ENCODE results near the gene MICAL3. TPM values are rescaled to one million over a fixed set of nuclear protein-coding genes. Genes with fewer than 3 reads are reported as not detected.

The MICAL3 gene
- polyA plus RNA-seq, 1 of the 3 experiments (the other 2 are of a cell fraction) = 83.1 TPM

DNA sequence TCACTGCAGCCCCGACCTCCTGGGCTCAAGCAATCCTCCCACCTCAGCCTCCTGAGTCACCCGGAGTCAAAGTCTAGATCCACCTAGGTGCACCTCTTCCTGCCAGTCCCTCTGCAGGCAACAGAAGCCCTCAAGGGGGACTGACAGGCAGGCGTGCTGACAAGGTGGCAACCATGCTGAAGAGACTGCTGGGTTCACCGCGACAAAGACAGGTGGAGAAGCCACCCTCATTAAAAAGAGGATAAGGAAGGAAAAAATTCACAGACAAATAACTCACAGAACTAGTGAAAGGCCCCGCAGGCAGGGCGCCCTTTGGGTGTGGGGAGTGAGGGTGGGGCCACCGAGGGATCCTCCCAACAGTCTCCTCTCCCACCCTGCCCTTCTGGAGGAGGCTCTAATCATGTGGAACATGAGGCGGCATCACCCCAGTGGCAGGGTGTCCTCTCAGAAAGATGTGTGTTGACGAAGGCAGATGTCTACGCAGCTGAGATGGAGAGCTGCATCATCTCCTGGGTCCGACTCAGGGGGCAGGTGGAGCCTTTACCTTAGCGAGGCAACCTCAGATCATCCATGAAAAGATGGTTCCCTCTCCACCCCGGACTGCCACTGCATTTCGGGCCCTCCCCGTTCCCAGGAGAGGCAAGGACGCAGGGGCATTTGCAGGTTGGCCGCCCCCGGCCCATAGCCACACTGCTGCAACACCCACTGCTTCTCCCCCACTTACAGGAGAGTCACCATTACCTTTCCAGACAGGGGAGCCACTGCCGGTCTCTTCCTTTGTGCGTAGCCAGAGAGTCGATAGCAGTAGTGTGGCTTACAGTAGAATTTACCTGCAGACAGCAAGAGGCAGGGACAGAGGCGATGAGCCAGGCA is 158.9 kb downstream of the MICAL3 start:
- Histone ChIP-seq H4K20me1 (ENCODE audit: insufficient read depth) (no peaks in the 10 kb centered on the region), H3K9me2 (no peaks in the 10 kb centered on the region), H3K36me3 (replicated peaks in 1 of 2; ENCODE audit: control insufficient read depth in 1 of 2, insufficient read depth in 2 of 2, low read length in 1 of 2) (peaks cover 11 to 85% of the 10 kb centered on the region in 2 experiments), H3K4me2 (no peak overlapping the region), H3K4me1 (ENCODE audit: control insufficient read depth in 1 of 2, insufficient read depth in 2 of 2, low read depth in 1 of 2, low read length in 1 of 2) (peaks cover 0 to 25% of the 10 kb centered on the region in 2 experiments; a peak in 1 of 4 replicates), H3K27ac (ENCODE audit: low read depth in 2 of 2, low read length in 1 of 2) (no peak overlapping the region; a peak in 1 of 4 replicates), H3K4me3 (ENCODE audit: low read depth in 2 of 2, low read length in 1 of 2) (no peak overlapping the region), H3K9me3 (no peaks in the 10 kb centered on the region), H3F3A (replicated peaks; ENCODE audit: insufficient read depth) (no peaks in the 10 kb centered on the region), H3K79me2 (ENCODE audit: insufficient read depth) (no peaks in the 10 kb centered on the region), H3K27me3 (ENCODE audit: insufficient read depth) (no peaks in the 10 kb centered on the region), H2AFZ (ENCODE audit: low read depth) (no peak overlapping the region), H3K9ac (no peak overlapping the region)
- no peak for DNase-seq
- TF ChIP-seq GABPA (IDR thresholded peaks at IDR 0.05; ENCODE audit: low read depth) = no peak
- TF ChIP-seq USF2 (IDR thresholded peaks at IDR 0.05; ENCODE audit: borderline replicate concordance, low read depth, low read length) = no peak
- no peak for TF ChIP-seq SIN3A (IDR thresholded peaks at IDR 0.05; ENCODE audit: borderline replicate concordance, low read depth, low read length)
- TF ChIP-seq FOSL2 (IDR thresholded peaks at IDR 0.05; ENCODE audit: borderline replicate concordance, low read depth) = no peak
- no peak for TF ChIP-seq YY1 (IDR thresholded peaks at IDR 0.05; ENCODE audit: low read depth)
- TF ChIP-seq EZH2phosphoT487 (IDR thresholded peaks at IDR 0.05; ENCODE audit: borderline replicate concordance, low read depth) = no peak
- TF ChIP-seq MXI1 (IDR thresholded peaks at IDR 0.05; ENCODE audit: low read depth, low read length) = no peak
- TF ChIP-seq POLR2AphosphoS5 (IDR thresholded peaks at IDR 0.05; ENCODE audit: low read depth, low read length) = no peak
- TF ChIP-seq NRF1 (IDR thresholded peaks at IDR 0.05; ENCODE audit: low read depth, low read length) = no peak
- TF ChIP-seq NFIC (IDR thresholded peaks at IDR 0.05; ENCODE audit: borderline replicate concordance) = no peak
- TF ChIP-seq, protein P1, sequence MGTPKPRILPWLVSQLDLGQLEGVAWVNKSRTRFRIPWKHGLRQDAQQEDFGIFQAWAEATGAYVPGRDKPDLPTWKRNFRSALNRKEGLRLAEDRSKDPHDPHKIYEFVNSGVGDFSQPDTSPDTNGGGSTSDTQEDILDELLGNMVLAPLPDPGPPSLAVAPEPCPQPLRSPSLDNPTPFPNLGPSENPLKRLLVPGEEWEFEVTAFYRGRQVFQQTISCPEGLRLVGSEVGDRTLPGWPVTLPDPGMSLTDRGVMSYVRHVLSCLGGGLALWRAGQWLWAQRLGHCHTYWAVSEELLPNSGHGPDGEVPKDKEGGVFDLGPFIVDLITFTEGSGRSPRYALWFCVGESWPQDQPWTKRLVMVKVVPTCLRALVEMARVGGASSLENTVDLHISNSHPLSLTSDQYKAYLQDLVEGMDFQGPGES (IDR thresholded peaks at IDR 0.05; ENCODE audit: low read depth, low read length) = no peak
- ChIA-PET POLR2A (no interaction called here), CTCF (no interaction called here)
- 98% methylated on average over 14 of the region's 23 CpGs for WGBS (ENCODE audit: low lambda C conversion rate)

DNA sequence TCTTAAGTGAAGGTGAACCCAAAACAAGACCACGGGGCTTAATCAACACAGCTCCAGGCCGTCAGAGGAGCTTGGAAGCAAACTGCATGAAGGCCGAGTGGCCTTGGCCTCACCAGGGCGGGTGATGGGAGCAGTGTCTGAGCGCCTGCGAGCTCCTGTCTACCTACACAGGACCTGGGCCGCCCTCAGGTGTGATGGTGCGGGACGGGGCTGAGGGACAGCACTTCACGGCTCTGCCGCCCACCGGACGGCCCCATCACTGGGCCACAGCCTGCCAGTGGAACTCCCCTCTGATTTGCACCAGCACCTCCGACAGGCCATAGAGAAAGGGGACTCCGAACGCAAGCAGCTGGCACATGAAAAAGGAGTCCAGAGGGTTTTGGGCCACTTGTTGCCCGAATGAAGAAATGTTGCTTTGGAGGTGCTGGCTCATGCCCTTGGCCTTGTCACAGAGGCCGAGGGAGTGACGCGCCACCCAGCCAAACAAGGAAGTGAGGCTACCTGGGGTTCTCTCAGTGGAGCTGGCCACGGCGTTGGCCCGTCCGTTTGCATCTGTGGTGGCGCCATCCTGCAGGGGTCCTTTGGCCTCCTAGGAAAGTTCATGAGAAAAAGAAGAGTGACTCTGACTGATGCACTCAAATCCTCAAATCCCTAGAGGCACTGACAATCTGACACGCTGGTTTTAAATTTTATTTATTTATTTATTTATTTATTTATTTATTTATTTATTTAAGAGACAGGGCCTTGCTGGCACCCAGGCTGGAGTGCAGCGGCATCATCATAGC is 159.8 kb downstream of the MICAL3 start:
- Histone ChIP-seq H3K4me1 (ENCODE audit: control insufficient read depth in 1 of 2, insufficient read depth in 2 of 2, low read depth in 1 of 2, low read length in 1 of 2) (peaks cover 0 to 23% of the 10 kb centered on the region in 2 experiments; a peak in 1 of 4 replicates), H3K27ac (ENCODE audit: low read depth in 2 of 2, low read length in 1 of 2) (no peak overlapping the region), H3K79me2 (ENCODE audit: insufficient read depth) (no peaks in the 10 kb centered on the region), H3K9me2 (no peaks in the 10 kb centered on the region), H3K27me3 (ENCODE audit: insufficient read depth) (no peaks in the 10 kb centered on the region), H2AFZ (ENCODE audit: low read depth) (no peak overlapping the region), H3K9me3 (no peaks in the 10 kb centered on the region), H3K36me3 (replicated peaks in 1 of 2; ENCODE audit: control insufficient read depth in 1 of 2, insufficient read depth in 2 of 2, low read length in 1 of 2) (peaks cover 11 to 85% of the 10 kb centered on the region in 2 experiments), H3K9ac (no peak overlapping the region), H3K4me3 (ENCODE audit: low read depth in 2 of 2, low read length in 1 of 2) (no peak overlapping the region), H3K4me2 (no peak overlapping the region), H4K20me1 (ENCODE audit: insufficient read depth) (no peaks in the 10 kb centered on the region), H3F3A (replicated peaks; ENCODE audit: insufficient read depth) (no peaks in the 10 kb centered on the region)
- DNase-seq = no peak
- CTCF ChIA-PET = interaction anchor here (1.1 kb wide), 1 partner anchor 212 kb away, joined by 3 read pairs; no protein-coding TSS in a partner anchor
- POLR2A ChIA-PET = no interaction called here
- 95% methylated on average over 13 of the region's 27 CpGs for WGBS (ENCODE audit: low lambda C conversion rate)
- TF ChIP-seq RFX5 (IDR thresholded peaks at IDR 0.05; ENCODE audit: low read length) (no peak), GATA2 (CRISPR knock-in tag; IDR thresholded peaks at IDR 0.05) (no peak), RCOR1 (IDR thresholded peaks at IDR 0.05; ENCODE audit: low read length) (no peak), TCF12 (IDR thresholded peaks at IDR 0.05) (no peak), RXRA (IDR thresholded peaks at IDR 0.05; ENCODE audit: borderline replicate concordance, low read depth) (no peak), CHD2 (IDR thresholded peaks at IDR 0.05; ENCODE audit: low read length, partially characterized antibody) (no peak), FOXM1 (IDR thresholded peaks at IDR 0.05; ENCODE audit: low read depth) (no peak), CTCF (IDR thresholded peaks at IDR 0.05) (no peak), GABPA (IDR thresholded peaks at IDR 0.05; ENCODE audit: low read depth) (no peak), TEAD4 (IDR thresholded peaks at IDR 0.05; ENCODE audit: borderline replicate concordance, insufficient read depth) (no peak)
- TF ChIP-seq, protein P2, sequence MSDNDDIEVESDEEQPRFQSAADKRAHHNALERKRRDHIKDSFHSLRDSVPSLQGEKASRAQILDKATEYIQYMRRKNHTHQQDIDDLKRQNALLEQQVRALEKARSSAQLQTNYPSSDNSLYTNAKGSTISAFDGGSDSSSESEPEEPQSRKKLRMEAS (IDR thresholded peaks at IDR 0.05; ENCODE audit: low read depth) = no peak
- TF ChIP-seq, protein P1 (IDR thresholded peaks at IDR 0.05; ENCODE audit: low read depth, low read length) = no peak
